ENCODE results near the gene ALDH5A1.

ALDH5A1 gene

GRCh38 chr6:24546439-24546838, 51.7 kb downstream of the ALDH5A1 start:
- ChIA-PET POLR2A (no interaction called here), CTCF (interaction anchor here (0.5 to 1.1 kb wide), 4 partner anchors 9 to 341 kb away, joined by 3 to 4 read pairs (median 4); no protein-coding TSS in a partner anchor)
- TF ChIP-seq ZNF248 (tag by site-specific recombination; IDR thresholded peaks at IDR 0.05) (no peak), RBAK (tag by site-specific recombination; IDR thresholded peaks at IDR 0.05) (no peak), ZNF629 (tag by site-specific recombination; IDR thresholded peaks at IDR 0.05) (no peak), OVOL3 (tag by site-specific recombination; IDR thresholded peaks at IDR 0.05) (no peak), ZNF561 (tag by site-specific recombination; IDR thresholded peaks at IDR 0.05; ENCODE audit: borderline replicate concordance) (no peak), ZNF555 (tag by site-specific recombination; conservative IDR thresholded peaks at IDR 0.05) (no peak), ZNF596 (tag by site-specific recombination; IDR thresholded peaks at IDR 0.05) (no peak), EGR2 (tag by site-specific recombination; IDR thresholded peaks at IDR 0.05; ENCODE audit: low read depth) (no peak), ZBTB20 (tag by site-specific recombination; IDR thresholded peaks at IDR 0.05) (no peak), ZSCAN16 (tag by site-specific recombination; IDR thresholded peaks at IDR 0.05) (no peak), ZNF223 (tag by site-specific recombination; IDR thresholded peaks at IDR 0.05) (no peak), ZNF585B (tag by site-specific recombination; IDR thresholded peaks at IDR 0.05) (no peak), ZNF449 (tag by site-specific recombination; IDR thresholded peaks at IDR 0.05) (no peak), SETDB1 (IDR thresholded peaks at IDR 0.05; ENCODE audit: insufficient read length, low read length) (no peak), AEBP2 (tag by site-specific recombination; IDR thresholded peaks at IDR 0.05; ENCODE audit: borderline replicate concordance) (no peak)
- Histone ChIP-seq H3K27ac (ENCODE audit: extremely low read depth, low read depth, low read length) (no peak overlapping the region), H3K36me3 (ENCODE audit: control insufficient read depth in 2 of 2, insufficient read depth in 1 of 2, low read length in 2 of 2) (no peaks in the 10 kb centered on the region; a peak in 1 of 3 replicates), H3K9me3 (ENCODE audit: control insufficient read depth, insufficient read depth, low read depth, low read length) (no peaks in the 10 kb centered on the region), H3K4me1 (ENCODE audit: control insufficient read depth, insufficient read depth, low read length) (no peaks in the 10 kb centered on the region; the same call in 1 of the 2 replicates), H3K4me3 (ENCODE audit: low read depth, low read length) (no peak overlapping the region)

- ChIA-PET CTCF (interaction anchor here (0.6 to 1.1 kb wide), 4 partner anchors 26 to 154 kb away, joined by 3 to 4 read pairs (median 3); no protein-coding TSS in a partner anchor), POLR2A (no interaction called here)
- no peak for TF ChIP-seq MEIS1 (CRISPR knock-in tag; IDR thresholded peaks at IDR 0.05; ENCODE audit: borderline replicate concordance)
- no peak for TF ChIP-seq ZNF133 (tag by site-specific recombination; IDR thresholded peaks at IDR 0.05)
- TF ChIP-seq OSR2 (tag by site-specific recombination; IDR thresholded peaks at IDR 0.05): 0 out of 2 replicates have a peak, but pooled peaks have one; percentile 16
- TF ChIP-seq ZXDB (tag by site-specific recombination; IDR thresholded peaks at IDR 0.05): 0 out of 2 replicates have a peak, but pooled peaks have one; percentile 29
- TF ChIP-seq TCF7L2 (IDR thresholded peaks at IDR 0.05; ENCODE audit: borderline replicate concordance, low read depth, low read length): no peak
- TF ChIP-seq ZIC2 (tag by site-specific recombination; IDR thresholded peaks at IDR 0.05): 0 out of 2 replicates have a peak, but pooled peaks have one; percentile 54
- no peak for TF ChIP-seq ZNF639 (tag by site-specific recombination; IDR thresholded peaks at IDR 0.05)
- no peak for TF ChIP-seq ZNF24 (tag by site-specific recombination; IDR thresholded peaks at IDR 0.05)
- no peak for TF ChIP-seq ZNF664 (tag by site-specific recombination; IDR thresholded peaks at IDR 0.05)
- no peak for TF ChIP-seq ZSCAN16 (tag by site-specific recombination; IDR thresholded peaks at IDR 0.05)
- peak; percentile 20; the same call in 1 of the 2 replicates for TF ChIP-seq CTCF (tag by site-specific recombination; IDR thresholded peaks at IDR 0.05)
- no peak for TF ChIP-seq TRIM28 (IDR thresholded peaks at IDR 0.05; ENCODE audit: borderline replicate concordance, low read length)
- TF ChIP-seq ZNF10 (tag by site-specific recombination; IDR thresholded peaks at IDR 0.05): no peak
- peak; percentile 47 for TF ChIP-seq ZNF654 (tag by site-specific recombination; IDR thresholded peaks at IDR 0.05; ENCODE audit: low read depth)
- TF ChIP-seq MYNN (tag by site-specific recombination; IDR thresholded peaks at IDR 0.05; ENCODE audit: borderline replicate concordance): no peak
- no peak for TF ChIP-seq ZNF169 (tag by site-specific recombination; IDR thresholded peaks at IDR 0.05)
- Histone ChIP-seq H3K4me3 (ENCODE audit: low read depth, low read length) (no peak overlapping the region), H3K4me1 (ENCODE audit: control insufficient read depth, insufficient read depth, low read length) (no peaks in the 10 kb centered on the region; the same call in 1 of the 2 replicates), H3K27ac (ENCODE audit: extremely low read depth, low read depth, low read length) (no peak overlapping the region), H3K36me3 (ENCODE audit: control insufficient read depth in 2 of 2, insufficient read depth in 1 of 2, low read length in 2 of 2) (no peaks in the 10 kb centered on the region; a peak in 1 of 3 replicates), H3K9me3 (ENCODE audit: control insufficient read depth, insufficient read depth, low read depth, low read length) (no peaks in the 10 kb centered on the region)
Measured at GRCh38 chr6:24547243-24547642, 52.5 kb downstream of the ALDH5A1 start.

Data from HEK293 (cell line).